Cardiac muscle cell (in vitro differentiated cells and primary cell): ENCODE measurements around the gene ROBO2. TPM values are rescaled to one million over a fixed set of nuclear protein-coding genes. Genes with fewer than 3 reads are reported as not detected.

Experiments used
- DNase-seq, 2 donors: peaks; one replicate each; pipeline versions ENCODE4 v3.0.0 to v3.0.0-alpha.2; 2010 to 2017; ENCODE audit warnings: low read depth in 1 of 2, low spot score in 1 of 2
- H3K27ac ChIP-seq: fragments of 200-600 bp; sonication (generic); 2 replicates; pipeline ENCODE4 v1.5.1; 2016
- H3K27me3 ChIP-seq: fragments of 200-600 bp; sonication (generic); 2 replicates; pipeline ENCODE4 v1.6.0; 2016; ENCODE audit warnings: control low read depth
- H3K36me3 ChIP-seq: fragments of 200-600 bp; sonication (generic); 2 replicates; pipeline ENCODE4 v1.5.1; 2016; ENCODE audit warnings: control low read depth
- H3K4me1 ChIP-seq: fragments of 200-600 bp; sonication (generic); 2 replicates; pipeline ENCODE4 v1.8.1; 2017; ENCODE audit warnings: low read depth, mild to moderate bottlenecking, mixed run types
- H3K4me3 ChIP-seq: fragments of 200-600 bp; sonication (generic); 2 replicates; pipeline ENCODE4 v1.5.1; 2016; ENCODE audit warnings: mild to moderate bottlenecking
- H3K9me3 ChIP-seq: fragments of 200-600 bp; sonication (generic); 2 replicates; pipeline ENCODE4 v1.5.1; 2017; ENCODE audit warnings: low read depth, mild to moderate bottlenecking, control low read depth
- CTCF ChIP-seq: IDR thresholded peaks from 2 replicates; pipeline ENCODE4 v1.5.1; 2012; ENCODE audit warnings: low read depth, mild to moderate bottlenecking, low read length
- polyA plus RNA-seq: library from polyadenylated mRNA; unstranded; fragments of >200 nt; fragmentation: Nextera tagmentation; extraction: Ambion mirVana; gene quantifications from 2 replicates; pipeline ENCODE4 v1.2.1, GENCODE V29; 2016
- total RNA-seq: library from RNA; depleted of rRNA; stranded (reverse); fragments of >200 nt; gene quantifications from 2 replicates; pipeline ENCODE4 v1.2.3, GENCODE V29; 2016

Gene ROBO2
- total and polyA plus RNA-seq, 2 experiments from 2014 or later: 13.5 to 39.4 TPM

GRCh38 chr3:77690284-77690845, 650.5 kb downstream of the ROBO2 start:
- H3K27ac ChIP-seq: no peak overlapping the region

GRCh38 chr3:77693147-77693546, 653.2 kb downstream of the ROBO2 start:
- DNase-seq: no peak
- Histone ChIP-seq H3K27me3 (no peaks in the 10 kb centered on the region), H3K9me3 (no peaks in the 10 kb centered on the region), H3K4me1 (no peaks in the 10 kb centered on the region), H3K4me3 (no peak overlapping the region), H3K36me3 (no peaks in the 10 kb centered on the region), H3K27ac (no peak overlapping the region)
- TF ChIP-seq CTCF: no peak

More at GRCh38 chr3:77690284-77690845, 650.5 kb downstream of the ROBO2 start:
- DNase-seq: no peak
- Histone ChIP-seq H3K36me3 (no peaks in the 10 kb centered on the region), H3K4me1 (no peaks in the 10 kb centered on the region), H3K9me3 (no peaks in the 10 kb centered on the region), H3K27me3 (no peaks in the 10 kb centered on the region), H3K4me3 (no peak overlapping the region)
- no peak for TF ChIP-seq CTCF

- DNase-seq: no peak
- no peaks in the 10 kb centered on the region for H3K4me1 ChIP-seq
- H3K36me3 ChIP-seq: no peaks in the 10 kb centered on the region
- no peaks in the 10 kb centered on the region for H3K9me3 ChIP-seq
- no peak overlapping the region for H3K4me3 ChIP-seq
- H3K27ac ChIP-seq: no peak overlapping the region
- TF ChIP-seq CTCF: no peak
- no peaks in the 10 kb centered on the region for H3K27me3 ChIP-seq
Measured at GRCh38 chr3:77699125-77699691, 659.3 kb downstream of the ROBO2 start.
